Suppressor macrophage (primary cell): Measurements from ENCODE around the gene GNPTG.

ENCODE experiments used
- DNase-seq, 4 experiments: peaks; one replicate each; pipeline ENCODE4 v3.0.0-alpha.2; 2020 to 2022

The GNPTG gene

DNA sequence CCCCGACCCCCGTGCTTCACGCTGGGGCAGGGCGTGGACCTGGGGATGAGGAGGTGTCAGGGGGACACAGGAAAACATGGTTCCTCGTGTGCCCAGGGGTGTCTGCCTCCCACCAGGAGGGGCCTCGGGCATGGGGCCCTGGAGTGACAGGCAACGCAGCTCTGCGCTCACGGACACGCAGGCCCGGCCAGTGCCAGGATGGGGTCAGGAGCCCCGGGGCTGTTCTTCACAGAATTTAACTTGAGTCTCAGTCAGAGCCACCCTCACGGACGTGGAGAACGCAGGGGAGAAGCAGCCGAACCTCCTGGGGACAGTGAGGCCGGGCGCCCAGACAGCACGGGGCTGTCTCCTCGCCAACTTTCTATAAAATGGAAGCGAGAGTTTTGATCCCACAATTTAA is 46.0 kb downstream of the GNPTG start:
- DNase-seq: no peak

DNA sequence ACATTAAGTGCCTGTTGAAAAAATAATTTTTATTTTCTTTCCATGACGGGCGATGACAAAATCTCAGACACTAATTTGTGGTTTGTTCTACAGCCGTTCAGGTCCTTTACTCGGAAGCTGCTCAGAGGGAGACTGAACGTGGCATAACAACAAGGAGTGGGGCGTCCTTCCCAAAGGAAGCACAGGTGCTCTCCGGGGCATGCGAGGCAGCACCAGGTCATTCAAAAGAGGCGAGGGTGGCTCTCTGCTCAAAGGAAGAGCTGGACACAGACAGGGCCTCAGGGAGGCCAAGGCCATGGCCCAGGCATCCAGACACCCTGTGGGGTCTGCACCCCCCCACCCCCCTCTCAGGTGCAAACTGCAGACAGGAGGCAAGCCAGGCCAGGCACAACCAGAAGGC is 46.6 kb downstream of the GNPTG start:
- no peak for DNase-seq

DNA sequence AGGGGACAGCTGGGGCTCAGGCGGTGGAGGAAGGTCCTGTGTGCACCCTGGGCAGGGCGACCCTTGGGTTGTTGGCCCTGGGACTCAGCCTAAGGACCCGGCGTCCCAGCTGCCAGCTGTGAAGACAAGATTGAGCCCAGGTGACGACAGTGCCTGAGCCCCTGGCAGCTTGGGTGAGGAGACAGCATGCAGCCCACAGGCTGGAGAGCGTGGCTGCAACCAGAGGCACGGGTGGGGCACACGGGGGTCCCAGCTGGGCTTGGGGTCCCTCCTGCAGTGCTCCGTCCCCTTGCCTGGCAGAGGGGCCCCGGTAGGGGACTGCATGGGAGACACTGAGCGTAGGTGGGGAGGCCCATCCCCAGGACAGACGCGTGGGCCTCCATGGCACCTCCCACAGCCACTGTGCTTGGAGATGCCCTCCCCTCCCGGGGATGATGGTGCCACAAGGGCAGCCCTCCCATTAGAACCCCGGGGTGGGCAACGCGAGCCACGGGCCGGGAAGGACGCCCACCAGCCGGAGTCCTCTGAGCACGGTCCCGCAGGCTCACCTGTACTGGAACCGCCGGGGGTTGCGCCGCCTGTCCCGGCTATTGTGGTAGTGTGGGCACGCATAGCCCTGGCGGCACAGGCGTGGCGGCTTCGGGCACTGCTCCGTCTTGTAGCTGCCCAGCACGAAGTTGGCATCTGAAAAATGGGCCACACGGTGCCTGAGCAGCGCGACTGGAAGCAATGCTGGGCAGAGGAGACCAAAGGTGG is 47.3 kb downstream of the GNPTG start:
- DNase-seq: no peak

DNA sequence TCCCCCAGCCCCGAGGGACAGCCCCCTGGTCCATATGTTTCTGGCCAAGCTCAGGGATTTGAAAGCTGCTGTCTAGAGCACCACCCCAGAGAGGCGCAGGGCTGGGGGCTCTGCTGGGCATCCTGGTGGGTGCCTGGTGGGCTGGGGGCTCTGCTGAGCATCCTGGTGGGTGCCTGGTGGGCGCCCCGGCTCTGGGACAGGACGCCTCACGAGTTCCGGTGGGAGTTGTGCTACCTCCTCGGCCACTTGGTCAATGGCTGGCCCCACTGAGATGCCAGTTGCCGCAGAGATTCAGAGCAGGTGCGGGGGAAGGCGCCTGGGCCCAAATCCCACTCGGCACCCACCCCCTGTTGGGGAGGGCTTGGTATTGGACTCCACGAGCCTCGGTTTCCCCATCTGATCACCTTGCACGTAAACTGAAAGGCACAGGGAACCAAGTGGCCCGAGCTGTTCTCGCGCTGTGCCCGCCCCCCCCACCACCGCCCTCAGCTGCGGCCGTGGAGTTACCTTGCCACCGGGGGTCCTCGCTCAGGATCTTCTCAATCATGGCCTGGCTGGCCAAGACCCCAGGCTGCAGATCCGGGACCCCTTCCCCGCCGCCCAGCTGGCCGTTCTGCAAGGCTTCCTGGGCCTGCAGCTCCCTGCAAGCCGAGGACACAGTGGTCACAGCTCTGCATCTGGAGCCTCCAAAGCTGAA is 49.5 kb downstream of the GNPTG start:
- no peak for DNase-seq

- DNase-seq: no peak
Observed at GRCh38 chr16:1401758-1402154, 50.0 kb downstream of the GNPTG start.

- no peak for DNase-seq
Observed at GRCh38 chr16:1403036-1403435, 51.3 kb downstream of the GNPTG start.

GRCh38 chr16:1403733-1404132 is 52.0 kb downstream of the GNPTG start:
- no peak for DNase-seq

GRCh38 chr16:1407753-1408152 is 56.0 kb downstream of the GNPTG start:
- no peak for DNase-seq

GRCh38 chr16:1408171-1408837 is 56.6 kb downstream of the GNPTG start:
- DNase-seq: peak; percentile 91 to 97 (median 95)

GRCh38 chr16:1412847-1413246 is 61.1 kb downstream of the GNPTG start:
- DNase-seq: no peak
